K562 treated with DMSO at 1 percent for 12 hours (cell line): ENCODE measurements around the gene PCMTD2. TPM values are rescaled to one million over a fixed set of nuclear protein-coding genes. Genes with fewer than 3 reads are reported as not detected.

ENCODE experiments used
- total RNA-seq: library from RNA; unstranded; fragments of 300-600 nt; gene quantifications from 2 replicates; pipeline ENCODE4 v1.2.3, GENCODE V29; 2022; ENCODE audit not compliant: insufficient read depth

PCMTD2 gene
- total RNA-seq, result 9.2 and 32.1 TPM in 2 replicates

DNA sequence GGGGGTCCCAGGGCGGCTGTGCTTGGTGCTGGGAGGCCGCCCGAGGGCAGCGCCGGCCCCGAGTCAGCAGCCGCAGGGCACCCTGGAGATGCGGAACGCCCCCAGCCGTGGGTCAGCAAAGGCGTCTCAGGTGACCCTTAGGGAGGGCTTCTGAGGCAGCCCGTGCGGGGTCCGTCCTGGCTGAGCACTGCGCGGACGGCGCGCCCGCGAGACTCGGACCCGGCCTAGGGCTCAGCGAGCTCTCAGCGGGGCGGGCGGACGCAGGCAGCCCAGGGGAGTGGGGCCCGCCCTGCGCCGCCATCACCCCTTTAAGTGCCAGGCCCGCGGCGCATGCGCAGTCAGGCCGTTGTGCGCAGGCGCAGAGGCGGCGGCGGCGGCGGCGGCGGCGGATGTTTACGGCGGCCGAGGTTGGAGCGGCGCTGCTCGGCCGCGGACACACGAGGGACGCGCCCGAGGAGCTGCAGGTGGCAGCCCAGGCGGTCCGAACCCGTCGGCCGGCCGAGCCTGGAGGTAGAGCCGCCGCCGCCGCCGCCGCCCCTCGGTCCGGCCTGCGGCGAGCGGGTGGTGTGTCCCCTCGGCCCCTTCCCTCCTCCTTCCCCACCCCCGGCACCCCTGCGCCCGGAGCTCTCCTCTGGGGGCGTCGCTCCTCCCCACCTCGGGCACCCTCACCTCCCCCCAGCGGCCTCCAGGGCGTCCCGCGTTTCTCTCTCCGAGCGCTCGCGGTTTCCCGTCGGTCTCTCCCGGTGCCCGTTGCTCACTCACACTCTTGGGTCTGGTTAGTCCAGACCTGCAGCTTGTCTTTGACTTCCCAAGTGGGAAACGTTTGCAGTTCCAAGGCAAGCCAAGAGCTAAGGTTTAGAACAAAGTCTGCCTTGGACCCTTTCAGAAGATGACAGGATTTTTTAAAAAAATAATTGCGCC, at the start of gene PCMTD2:
Gene PCMTD2, plus strand, starts transcription at position 388 of the 921 bp plus-strand sequence. CDS start 4,218 bp downstream, outside the sequence.

Other genes with a start within 250 kb of the PCMTD2 start
- gene C20orf204, start 219.6 kb upstream of the PCMTD2 start, total RNA-seq, result 1.1 and 1.8 TPM in 2 replicates
- gene SOX18, start 206.1 kb upstream of the PCMTD2 start, total RNA-seq, result 12.2 and 16.2 TPM in 2 replicates
- 26.3 and 31.7 TPM in 2 replicates for gene TCEA2, start 192.6 kb upstream of the PCMTD2 start, total RNA-seq
- 21.7 and 24.9 TPM in 2 replicates for gene RGS19, start 176.2 kb upstream of the PCMTD2 start, total RNA-seq
- gene OPRL1, start 175.7 kb upstream of the PCMTD2 start, total RNA-seq, result 0.77 and 1.7 TPM in 2 replicates
- gene LKAAEAR1, start 171.3 kb upstream of the PCMTD2 start, total RNA-seq, result not detected in 2 replicates
- not detected in 2 replicates for gene NPBWR2, start 148.2 kb upstream of the PCMTD2 start, total RNA-seq
- gene MYT1, start 91.3 kb upstream of the PCMTD2 start, total RNA-seq, result 0.10 TPM in 1 of 2 replicates, not detected in the other